DND-41 (cell line): ENCODE measurements around the gene METTL6.

Source experiments
- CTCF ChIP-seq: IDR thresholded peaks from 2 replicates; pipeline ENCODE4 v1.5.1; 2012; ENCODE audit warnings: borderline replicate concordance, low read length, moderate library complexity, mild to moderate bottlenecking; ENCODE audit not compliant: poor library complexity, severe bottlenecking; ENCODE audit errors: extremely low read depth
- EZH2 ChIP-seq: IDR thresholded peaks from 3 replicates; pipeline ENCODE4 v1.6.1; 2012; ENCODE audit warnings: borderline replicate concordance, low read depth, mild to moderate bottlenecking, moderate library complexity, low read length, inconsistent platforms; ENCODE audit not compliant: severe bottlenecking

- no peak for TF ChIP-seq CTCF
- TF ChIP-seq EZH2: no peak
Observed at GRCh38 chr3:15409774-15410173, 17.6 kb downstream of the METTL6 start.
